GDM1 (cell line): ENCODE results near the gene FEV.
A peak's percentile ranks its signal among the peaks of the same experiment; 100 is the strongest.

Experiments
- DNase-seq: peaks from one replicate; lab custom pipeline; 2025; lab: John Stamatoyannopoulos, UW

FEV gene

DNA sequence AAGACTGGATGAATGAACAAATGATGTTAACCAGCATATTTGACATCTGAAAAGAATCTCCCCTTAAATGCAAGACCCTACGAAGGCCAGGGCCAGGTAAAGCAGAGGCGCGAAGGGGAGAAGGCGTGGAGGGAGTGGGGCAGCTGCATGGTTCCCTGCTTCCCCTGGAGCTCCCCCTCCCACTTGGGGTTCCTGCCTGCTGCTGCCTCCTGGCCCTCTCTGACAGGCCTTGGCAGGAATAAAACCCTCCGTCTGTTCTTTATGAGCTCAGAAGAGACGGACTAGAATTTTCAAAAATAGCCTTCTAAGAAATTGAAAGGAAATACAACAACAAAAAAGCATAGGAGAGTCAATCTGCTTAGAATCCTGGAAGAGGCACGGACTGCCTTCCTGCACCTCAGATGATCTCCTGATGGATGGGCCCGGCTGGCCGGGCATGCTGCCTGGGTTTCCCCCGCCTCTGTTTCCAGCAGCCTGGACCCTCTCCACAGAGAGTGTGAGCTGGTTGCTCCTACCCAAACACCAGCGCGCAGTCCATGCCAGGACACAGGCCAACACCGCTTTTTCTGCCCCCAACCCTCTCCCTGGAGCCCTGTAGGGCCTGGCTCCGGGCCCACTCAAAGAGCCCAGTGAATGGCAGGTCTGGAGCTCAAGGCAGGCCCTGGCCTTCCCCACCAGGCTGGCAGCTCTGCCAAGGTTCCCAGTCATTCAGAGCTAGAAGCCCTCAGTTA is 32.4 kb upstream of the FEV start:
- no peak for DNase-seq

DNA sequence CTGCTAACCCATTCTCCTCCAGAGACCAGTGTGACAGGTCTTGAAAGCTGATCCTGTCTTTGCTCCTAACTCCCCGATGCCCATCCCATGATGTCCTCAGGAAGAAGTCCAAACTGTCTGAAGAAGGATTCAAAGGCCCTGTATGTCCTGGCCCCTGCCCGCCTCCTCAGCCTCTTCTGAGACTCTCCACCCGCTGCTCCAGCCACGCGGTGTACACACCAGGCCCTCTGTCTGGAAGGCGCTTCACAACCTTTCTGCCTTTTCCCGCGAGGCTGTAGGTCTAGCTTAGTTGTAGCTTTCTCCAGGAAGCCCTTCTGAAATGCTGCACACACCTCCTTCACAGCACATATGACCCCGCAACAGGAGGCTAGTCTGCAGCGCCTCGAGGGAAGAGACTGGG is 31.7 kb upstream of the FEV start:
- no peak for DNase-seq

DNA sequence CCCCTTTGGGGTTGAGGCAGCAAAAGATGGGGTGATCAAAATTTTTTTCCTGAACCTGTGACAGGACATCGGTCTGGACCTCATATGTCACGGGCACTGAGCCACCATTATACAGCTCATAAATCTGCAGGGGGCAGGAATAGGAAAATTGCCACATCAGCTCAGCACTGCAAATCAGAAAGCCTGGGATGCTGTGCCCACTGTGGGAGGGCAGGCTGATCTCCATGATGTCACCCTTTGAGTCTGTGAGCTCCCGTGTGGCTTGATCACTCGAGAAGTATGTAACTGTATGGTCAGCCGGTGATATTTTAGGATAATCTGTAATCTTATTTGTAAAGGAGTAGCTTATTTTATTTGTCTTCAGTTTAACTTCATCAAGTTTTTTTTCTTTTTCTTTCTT is 25.9 kb upstream of the FEV start:
- no peak for DNase-seq

DNA sequence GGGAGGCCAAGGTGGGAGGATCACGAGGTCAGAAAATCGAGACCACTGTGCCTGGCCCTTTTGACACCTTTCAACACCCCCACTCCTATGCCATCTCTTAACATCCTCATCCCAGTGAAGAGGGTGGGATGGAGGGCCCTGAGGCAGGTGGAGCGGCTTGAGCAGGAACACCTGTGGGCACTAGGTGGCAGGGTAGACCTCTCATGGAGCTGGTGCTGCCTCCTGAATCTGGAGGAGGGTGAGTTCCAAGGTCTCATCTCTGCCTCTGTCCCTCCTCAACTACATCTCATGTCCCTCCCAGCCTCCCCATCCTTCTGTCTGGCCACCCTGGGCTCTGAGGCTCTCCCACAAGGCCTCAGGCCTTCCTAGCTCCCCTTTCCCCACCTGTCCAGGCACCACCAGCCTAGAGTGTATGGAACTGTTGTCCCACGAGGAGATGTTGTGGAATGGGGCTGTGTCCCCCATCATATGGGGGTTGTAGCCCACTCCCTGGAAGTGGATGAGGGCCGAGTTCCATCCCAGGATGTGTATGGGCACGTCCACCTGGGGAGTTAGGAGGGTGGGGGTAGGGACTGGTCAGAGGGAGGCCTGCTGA is 25.3 kb upstream of the FEV start:
- DNase-seq, result no peak

DNA sequence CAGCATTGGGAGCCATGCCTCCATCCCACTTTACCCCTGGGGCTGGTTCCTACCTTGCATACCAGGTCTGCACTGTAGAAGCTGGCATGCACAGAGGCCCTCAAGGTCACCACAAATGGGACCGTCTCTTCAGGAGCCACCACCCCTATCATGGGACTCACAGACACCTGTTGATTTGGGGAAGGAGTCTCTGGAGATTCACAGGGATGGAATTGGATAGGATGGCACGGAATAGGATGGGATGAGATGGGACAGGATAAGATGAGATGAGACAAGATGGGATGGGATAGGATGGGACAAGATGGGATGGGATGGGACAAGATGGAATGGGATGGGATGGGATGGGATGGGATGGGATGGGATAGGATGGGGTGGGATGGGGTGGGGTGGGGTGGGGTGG is 24.3 kb upstream of the FEV start:
- no peak for DNase-seq

DNA sequence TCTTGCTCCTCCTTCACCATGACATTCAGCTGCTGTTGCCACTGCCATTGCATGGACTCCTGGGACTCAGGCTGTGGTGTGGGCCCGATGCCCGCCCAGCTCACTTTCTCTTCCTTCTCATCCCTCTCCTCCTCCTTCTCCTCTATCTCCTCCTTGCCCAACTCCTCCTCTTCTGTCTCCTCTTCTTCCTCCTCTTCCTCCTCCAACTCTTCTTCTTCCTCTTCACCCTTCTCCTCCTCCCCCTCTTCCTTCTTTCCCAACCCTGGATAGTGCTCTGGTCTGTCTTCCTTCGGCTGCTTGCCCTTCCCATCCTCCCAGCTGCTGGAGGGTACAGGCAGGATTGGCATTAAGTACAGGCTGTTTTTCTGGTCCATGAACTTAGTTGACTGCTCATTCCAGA is 19.0 kb upstream of the FEV start:
- no peak for DNase-seq

DNA sequence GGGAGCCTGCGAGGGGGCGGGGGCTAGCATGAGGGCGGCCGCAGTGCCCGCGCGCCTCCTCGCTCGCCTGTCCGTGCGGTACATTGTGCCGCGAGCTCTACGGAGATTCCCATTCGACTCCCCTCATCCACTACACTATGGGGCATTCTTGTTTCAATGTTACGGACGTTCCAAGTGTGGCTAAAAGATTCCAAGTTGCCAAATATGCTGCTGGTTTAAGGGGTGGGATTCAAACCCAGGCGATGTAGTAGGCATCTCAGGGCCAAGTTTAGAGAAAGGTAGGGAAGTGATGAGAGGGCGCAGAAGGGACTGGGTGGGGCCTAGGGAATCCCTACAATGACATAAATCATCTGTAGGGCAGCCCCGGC is 18.3 kb upstream of the FEV start:
- no peak for DNase-seq

DNA sequence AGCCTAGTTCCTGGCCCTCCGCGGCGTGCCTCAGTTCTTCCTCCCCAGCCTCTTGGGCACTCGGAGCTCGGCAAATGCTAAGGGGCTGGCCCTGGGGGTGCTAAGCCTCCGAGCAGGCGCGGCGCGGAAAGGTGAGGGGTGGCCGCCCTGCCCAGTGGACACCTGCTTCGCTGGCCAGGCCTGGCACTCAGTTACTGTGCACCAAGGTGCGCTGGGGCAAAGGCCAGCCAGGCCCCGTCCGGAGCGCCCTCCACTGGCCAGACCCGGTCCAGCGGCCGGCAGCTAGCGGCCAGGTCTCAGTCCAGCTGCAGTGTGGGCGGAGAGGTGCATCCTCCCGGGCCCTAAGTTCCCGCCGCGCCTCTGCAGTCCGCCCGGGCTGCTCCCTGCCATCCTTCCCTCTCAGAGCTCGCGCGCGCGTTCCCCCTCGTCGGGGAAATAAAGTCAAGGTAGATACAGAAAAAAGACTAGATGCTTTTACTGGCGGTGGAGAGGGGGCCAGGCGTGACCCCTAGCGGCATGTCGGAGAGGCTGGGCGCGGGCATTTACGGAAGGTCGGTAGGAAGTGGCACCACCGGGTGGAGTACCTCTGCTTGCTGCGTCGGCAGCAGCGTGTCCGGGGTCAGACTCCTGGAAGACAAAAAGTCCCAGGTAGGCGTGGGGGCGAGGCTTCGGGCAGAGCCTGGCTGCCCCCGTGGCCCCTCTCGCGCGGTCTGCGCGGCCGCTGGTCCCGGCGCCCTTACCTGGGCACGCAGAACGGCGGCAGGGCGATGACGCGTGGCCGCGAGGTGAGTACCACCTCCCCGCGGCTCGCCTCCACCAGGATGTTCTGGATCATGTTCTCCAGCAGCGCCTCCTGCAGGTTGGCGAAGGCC is 17.6 kb upstream of the FEV start:
- no peak for DNase-seq

DNA sequence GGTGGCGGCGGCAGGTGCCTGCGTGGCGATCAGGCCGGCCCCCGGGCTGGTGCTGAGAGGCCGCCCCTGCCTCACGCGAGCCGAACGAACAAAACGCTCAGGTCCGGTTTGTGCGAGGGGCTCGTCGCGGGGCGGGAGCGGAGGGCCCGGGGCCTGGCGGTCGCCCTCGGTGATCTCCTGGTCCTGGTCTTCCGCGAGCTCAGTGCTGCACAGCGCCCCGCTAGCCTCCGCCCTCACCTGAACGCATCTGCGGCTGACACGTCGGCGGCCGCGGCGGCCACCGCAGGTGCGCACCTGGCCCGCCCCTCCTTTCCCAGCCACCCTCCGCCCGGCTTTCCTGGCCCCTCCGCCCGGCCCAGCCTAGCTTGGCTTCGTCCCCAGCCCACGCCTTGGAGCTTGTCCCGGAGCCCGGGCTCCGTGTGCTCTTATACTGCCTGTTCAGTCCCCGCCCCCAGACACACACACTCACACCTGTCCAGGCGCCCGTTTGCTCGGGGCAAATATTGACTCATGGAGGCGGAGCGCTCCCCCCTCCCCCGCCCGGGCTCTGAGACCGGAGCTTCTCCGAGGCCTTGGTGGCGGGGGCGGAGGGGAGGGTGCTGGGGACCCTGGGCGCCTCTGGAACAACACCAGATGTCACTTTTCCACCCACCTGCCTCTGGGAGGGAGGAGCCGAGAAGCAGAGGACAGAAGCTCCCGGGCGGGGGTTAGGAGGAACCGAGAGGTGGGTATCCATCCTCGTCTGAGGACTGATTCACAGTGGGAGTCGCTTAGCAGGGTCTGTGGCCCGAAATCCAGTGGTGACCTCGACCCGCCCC is 16.8 kb upstream of the FEV start:
- no peak for DNase-seq

DNA sequence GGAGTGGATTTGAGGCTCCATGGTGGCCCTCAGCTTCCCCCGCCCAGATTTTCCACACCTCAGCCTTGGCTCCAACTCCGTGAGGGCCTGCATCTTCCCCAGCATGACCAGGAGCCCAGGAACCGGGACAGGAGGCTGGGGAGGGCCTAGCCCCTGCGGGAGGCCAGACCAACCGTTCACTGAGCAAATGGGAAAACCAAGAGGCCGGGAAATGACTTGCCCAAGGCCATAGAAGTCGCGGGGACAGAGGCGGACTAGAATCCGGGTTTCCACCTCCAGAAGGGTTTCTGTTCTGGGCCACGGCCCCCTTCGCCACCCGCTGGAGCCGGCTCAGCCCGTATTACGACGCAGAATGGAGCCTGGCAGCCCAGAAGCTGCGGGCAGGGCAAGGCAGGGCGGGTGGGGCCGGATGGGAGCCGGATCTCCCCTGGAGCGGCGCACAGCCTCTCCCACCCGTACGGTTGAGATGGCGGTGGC is 16.2 kb upstream of the FEV start:
- no peak for DNase-seq

DNA sequence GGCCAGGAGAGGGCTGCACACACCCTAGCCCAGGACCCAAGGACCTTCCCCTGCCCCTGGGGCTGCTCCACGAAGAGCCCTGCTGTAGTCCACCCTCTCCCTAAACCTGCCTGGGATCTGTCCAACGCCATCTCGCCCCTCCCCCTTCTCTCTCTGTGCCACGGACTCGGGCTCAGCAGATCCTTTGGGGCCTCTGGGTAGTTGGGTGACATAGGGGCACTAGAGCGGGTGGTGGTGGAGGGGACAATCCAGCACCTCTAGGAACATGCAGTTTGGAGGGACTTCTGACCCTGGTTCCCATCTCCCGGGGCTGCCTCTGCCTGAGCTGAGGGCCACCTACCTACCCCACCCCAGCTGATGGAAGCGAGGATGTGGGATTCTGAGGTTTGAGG is 15.6 kb upstream of the FEV start:
- DNase-seq, result no peak

DNA sequence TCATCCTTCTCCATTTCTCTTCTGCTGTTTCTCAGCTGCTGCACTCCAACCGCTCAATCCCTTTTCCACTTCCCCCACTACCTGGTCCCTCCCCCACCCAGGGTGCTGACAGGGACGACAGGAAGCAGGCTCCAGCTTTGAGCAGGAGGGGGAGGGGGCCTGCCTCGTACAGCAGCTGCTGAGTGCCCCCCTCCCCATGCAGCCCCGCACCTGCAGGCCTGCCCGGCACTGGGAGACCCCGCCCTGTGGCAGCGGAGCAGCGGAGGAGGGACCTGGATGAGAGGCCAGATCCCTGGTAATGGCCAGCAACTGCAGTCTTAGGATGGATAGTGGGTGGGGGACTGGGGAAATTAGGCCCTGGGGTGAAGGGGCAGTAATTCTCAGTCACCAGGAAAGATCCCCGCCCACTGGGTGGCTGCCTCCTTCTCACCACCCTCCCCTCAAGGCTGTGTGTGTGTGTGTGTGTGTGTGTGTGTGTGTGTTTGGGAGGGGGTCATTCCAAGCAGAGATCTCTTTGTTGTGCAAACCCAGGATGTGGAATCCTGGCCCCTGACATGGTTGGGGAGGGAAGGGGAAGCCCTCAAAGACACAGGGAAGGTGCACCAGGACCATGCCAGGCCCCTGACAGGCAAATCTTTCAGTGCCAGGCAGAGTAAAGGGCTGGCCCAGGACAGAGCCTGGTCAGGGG is 15.0 kb upstream of the FEV start:
- no peak for DNase-seq

DNA sequence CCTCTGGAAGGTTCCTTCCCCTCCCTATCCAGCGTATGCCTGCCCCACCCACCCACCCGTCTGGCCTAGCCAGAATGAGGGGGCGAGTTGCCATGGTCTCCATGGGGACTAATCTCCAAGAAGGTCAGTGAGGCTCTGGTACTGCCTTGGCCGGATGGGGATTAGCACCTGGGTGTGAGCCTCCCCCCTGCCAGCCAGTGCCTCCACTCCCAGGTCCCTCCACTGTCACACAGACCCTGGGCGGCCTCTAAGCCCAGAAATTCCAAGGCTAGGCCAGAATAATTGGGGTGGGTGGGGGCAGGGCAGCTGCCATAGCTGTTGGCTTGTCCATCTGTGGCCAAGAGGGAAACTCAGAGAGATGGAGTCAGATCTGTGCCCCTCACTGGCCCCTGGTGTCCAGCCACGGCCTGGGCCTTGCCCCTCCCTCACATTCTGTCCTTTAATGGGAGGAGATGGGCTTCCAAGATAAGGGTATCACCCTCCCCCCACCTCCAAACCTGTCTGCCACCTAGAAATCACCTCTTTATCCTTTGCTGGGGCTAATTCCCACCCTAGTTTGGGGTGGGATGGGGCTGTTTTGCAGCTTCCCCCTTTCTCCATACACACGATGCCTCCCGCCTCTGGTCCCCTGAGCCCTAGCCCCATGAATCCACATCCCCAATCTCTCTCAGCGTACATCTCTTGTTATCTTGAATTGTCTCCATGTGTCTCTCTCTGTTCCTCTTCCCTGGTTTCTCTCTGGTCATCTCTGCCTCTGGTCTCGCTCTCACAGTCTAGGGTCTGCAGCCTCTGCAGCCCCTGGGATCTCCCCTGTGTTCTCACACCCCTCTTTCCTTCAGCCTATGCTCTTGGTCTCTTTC is 14.3 kb upstream of the FEV start:
- DNase-seq, result no peak

DNA sequence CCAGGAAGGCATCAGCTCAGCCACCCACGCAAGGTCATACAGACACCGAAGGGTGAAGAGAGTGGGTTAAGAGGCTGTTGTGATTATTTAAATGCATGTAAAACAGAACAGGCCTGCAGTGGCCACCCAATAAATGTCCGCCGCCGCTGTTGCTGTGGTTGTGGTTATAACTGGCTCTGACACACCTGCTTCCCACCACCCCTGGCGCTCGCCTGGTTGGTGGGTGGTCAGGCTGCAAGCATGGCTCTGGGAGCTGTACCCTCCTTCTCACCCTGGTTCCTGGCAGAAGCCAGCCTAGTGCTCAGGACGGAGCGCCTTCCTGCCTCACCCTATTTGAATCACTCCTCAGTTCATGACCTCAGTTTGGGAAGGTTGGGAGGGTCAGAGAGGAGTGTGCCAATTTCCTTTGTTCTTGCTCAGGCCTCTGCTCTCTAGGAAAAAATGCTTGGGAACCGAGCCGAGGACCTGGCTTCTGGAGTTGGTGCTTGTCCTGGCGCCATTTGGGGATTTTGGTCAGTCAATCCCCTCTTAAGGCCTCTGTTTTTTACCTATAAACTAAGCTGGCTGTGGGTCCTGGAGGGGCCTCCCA is 13.5 kb upstream of the FEV start:
- no peak for DNase-seq

DNA sequence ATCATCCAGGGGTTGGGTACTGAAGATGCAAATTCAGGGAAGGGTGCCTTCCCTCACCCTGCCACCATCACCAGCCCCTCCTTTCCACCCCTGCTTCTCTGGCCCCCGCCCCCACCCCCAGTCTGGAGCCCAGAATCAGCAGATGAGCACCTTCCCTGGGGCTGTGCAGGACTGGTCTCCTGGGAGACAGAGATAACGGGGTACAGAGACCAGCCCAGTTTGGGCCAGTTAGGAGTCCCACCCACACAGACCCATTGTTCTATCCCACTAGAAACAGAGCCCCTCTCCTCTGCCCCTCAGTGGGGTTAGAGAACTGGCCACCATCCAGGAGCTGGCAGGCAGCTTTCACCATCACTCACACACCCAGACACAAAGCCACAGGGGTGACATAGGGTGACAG is 12.7 kb upstream of the FEV start:
- DNase-seq, result no peak

DNA sequence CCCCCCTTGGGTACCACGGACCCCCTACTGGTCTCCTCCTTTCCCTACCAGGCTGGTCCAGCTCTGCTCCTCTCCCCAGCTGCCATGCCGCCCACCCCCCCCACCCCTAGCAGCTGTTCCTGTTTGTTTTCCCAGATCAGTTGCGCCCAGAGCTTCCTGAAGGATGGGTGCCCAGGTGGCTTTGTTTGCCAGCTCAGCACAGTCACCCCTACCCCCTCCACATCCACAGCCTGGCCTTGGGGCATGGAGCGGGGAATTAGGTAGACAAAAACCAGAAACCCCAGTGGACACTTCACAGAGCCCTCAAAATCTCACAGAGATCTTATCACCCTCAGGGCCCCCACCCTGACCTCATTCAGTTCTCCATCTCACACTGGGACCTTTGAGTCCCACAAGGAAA is 12.0 kb upstream of the FEV start:
- no peak for DNase-seq

DNA sequence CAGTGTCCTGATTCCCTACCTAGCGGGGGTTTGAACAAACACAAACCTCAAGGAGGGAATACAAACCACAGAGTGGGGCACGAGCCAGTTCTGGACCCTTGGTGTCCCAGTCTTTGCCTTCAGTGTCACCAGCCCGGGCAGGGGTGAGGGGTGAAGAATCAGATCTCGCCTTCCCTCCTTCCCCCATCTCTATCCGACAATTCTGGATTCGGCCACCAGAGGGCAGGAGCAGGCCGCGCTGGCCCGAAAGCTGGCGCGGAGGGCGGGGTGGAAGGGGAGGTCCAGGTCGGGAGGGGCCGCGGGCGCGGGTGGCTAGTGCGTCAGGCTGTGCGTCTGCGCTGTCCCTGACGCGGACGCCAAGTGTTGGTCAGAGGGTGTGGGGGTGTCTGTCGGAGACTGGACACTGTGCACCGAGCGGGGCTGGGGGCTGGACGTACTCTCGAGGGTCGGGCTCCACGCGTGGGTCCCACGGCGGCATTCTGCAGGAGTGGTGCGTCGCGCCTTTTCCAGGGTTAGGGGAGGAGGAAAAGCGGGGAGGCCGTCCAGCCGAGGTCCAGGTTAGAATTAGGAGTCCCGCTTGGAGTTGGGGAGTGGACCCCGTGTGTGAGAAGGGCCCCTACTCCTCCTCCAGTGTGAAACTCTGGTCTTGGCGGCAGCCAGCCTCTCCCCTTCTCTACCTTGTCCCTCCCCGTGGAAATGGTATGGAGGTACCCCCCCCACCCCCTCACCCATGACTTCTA is 11.2 kb upstream of the FEV start:
- peak; percentile 13 for DNase-seq

DNA sequence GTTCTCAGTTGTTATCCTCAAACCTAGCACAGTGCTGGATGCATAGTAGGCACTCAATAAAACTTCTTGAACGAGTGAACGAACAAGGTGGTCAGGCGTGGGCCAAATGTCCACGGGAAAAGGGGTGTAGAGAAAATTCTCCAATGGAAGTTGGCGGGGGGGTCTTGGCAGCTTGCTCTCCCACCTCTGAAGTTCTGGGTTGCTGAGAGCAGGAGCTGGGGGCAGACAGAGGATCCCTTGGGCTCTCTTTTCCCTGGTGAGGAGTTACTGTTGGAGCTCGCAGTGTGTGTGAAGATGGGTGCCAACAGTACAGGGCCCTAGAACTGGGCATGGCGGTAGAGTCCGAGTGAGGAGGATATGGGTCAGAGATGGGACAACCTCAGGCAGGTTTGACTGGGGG is 10.6 kb upstream of the FEV start:
- DNase-seq, result no peak
